ENCODE data around the gene TMPRSS13.

DNA sequence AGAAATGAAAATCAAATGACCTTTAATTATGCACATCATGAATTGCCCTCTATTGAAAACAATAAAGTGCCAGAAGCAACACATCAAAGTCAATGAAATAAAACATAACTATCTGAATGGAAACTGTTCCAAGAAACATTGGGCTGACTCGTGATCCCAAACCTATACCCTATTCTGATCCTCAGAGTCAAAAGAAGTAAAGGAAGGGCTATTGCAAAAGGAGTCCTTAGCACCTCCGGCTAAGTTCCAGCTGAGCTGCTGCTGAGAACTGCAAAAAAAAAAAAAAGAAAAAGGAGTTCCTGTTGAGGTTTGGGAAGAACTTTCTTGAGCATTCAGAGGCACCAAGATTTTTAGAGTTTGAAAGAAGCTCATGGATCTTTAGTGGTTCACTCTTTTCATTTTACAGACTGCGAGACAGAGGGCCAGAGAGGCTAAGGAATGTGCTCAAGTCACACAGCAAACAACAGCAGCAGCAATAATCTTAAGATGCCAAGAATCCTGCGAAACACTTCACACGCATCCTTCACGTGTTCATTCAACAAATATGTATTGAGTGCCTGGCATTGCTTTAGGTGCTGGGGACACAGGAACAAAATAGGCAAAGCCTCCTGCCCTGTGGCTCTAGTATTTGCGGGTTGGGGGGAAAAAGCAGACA lies 841 bp upstream of the TMPRSS13 start:
- TF ChIP-seq, protein P1, sequence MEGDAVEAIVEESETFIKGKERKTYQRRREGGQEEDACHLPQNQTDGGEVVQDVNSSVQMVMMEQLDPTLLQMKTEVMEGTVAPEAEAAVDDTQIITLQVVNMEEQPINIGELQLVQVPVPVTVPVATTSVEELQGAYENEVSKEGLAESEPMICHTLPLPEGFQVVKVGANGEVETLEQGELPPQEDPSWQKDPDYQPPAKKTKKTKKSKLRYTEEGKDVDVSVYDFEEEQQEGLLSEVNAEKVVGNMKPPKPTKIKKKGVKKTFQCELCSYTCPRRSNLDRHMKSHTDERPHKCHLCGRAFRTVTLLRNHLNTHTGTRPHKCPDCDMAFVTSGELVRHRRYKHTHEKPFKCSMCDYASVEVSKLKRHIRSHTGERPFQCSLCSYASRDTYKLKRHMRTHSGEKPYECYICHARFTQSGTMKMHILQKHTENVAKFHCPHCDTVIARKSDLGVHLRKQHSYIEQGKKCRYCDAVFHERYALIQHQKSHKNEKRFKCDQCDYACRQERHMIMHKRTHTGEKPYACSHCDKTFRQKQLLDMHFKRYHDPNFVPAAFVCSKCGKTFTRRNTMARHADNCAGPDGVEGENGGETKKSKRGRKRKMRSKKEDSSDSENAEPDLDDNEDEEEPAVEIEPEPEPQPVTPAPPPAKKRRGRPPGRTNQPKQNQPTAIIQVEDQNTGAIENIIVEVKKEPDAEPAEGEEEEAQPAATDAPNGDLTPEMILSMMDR (IDR thresholded peaks at IDR 0.05), result no peak
- TF ChIP-seq ZFX (IDR thresholded peaks at IDR 0.05; ENCODE audit: borderline replicate concordance), result no peak

Measured in 22Rv1 (cell line).